Measurements from ENCODE around the gene SPRR4.

GRCh38 chr1:152960452-152961044 lies 9.9 kb upstream of the SPRR4 start:
- TF ChIP-seq CTCF (IDR thresholded peaks at IDR 0.05) (no peak), EZH2 (IDR thresholded peaks at IDR 0.05; ENCODE audit: borderline replicate concordance, insufficient read depth, low read depth, low read length, poor library complexity, severe bottlenecking) (no peak)

All from B cell (primary cell).